HG03571 (cell line): ENCODE measurements around the gene ENOX2.
"Not testable (repeated sequence)": the region's sequence is repeated elsewhere in the genome, so short reads cannot be mapped to it uniquely, and the experiment has no call there.

Experiments used
- ATAC-seq: cut with Tn5 transposase; IDR thresholded peaks from one replicate; pipeline ENCODE4 v1.9.1; 2021; ENCODE audit not compliant: unreplicated experiment

The ENOX2 gene

GRCh38 chrX:130758072-130758471, 144.9 kb downstream of the ENOX2 start:
- ATAC-seq, result no peak

- ATAC-seq, result no peak
Observed at GRCh38 chrX:130756233-130756632, 146.8 kb downstream of the ENOX2 start.

GRCh38 chrX:130754353-130754752, 148.7 kb downstream of the ENOX2 start:
- ATAC-seq, result no peak

GRCh38 chrX:130746709-130747342, 156.2 kb downstream of the ENOX2 start:
- no peak for ATAC-seq

- no peak for ATAC-seq
Observed at GRCh38 chrX:130746077-130746476, 156.9 kb downstream of the ENOX2 start.

- ATAC-seq, result no peak
Observed at GRCh38 chrX:130741584-130741983, 161.4 kb downstream of the ENOX2 start.

- no peak for ATAC-seq
Observed at GRCh38 chrX:130741151-130741550, 161.9 kb downstream of the ENOX2 start.

- no peak for ATAC-seq
Observed at GRCh38 chrX:130738638-130739195, 164.3 kb downstream of the ENOX2 start.

GRCh38 chrX:130734713-130735112, 168.3 kb downstream of the ENOX2 start:
- no peak for ATAC-seq

- no peak for ATAC-seq
Observed at GRCh38 chrX:130728208-130728607, 174.8 kb downstream of the ENOX2 start.

GRCh38 chrX:130726661-130727060, 176.3 kb downstream of the ENOX2 start:
- ATAC-seq, result no peak

GRCh38 chrX:130725519-130725918, 177.5 kb downstream of the ENOX2 start:
- ATAC-seq, result no peak

- ATAC-seq, result no peak
Observed at GRCh38 chrX:130719413-130719812, 183.6 kb downstream of the ENOX2 start.

GRCh38 chrX:130718137-130718536, 184.9 kb downstream of the ENOX2 start:
- no peak for ATAC-seq

- no peak for ATAC-seq
Observed at GRCh38 chrX:130716781-130717413, 186.1 kb downstream of the ENOX2 start.

- no peak for ATAC-seq
Observed at GRCh38 chrX:130716346-130716745, 186.7 kb downstream of the ENOX2 start.

GRCh38 chrX:130715299-130715698, 187.7 kb downstream of the ENOX2 start:
- no peak for ATAC-seq

- ATAC-seq, result no peak
Observed at GRCh38 chrX:130714665-130715064, 188.3 kb downstream of the ENOX2 start.

- no peak for ATAC-seq
Observed at GRCh38 chrX:130714135-130714534, 188.9 kb downstream of the ENOX2 start.

- ATAC-seq, result not testable (repeated sequence)
Observed at GRCh38 chrX:130709178-130709577, 193.8 kb downstream of the ENOX2 start.

GRCh38 chrX:130705591-130705990, 197.4 kb downstream of the ENOX2 start:
- ATAC-seq, result no peak
